BJ (cell line): Measurements from ENCODE around the gene B4GALNT3. TPM values are rescaled to one million over a fixed set of nuclear protein-coding genes. Genes with fewer than 3 reads are reported as not detected.

Experiments used
- CTCF ChIA-PET: fragments of 350-600 bp; formaldehyde crosslinking; extraction: SDS; loops from one replicate; lab custom pipeline; 2021; ENCODE audit warnings: antibody characterized with exemption, inconsistent platforms; lab: Yijun Ruan, JAX
- POLR2A ChIA-PET: fragments of 300-600 bp; sonication (Branson Sonifier 250); formaldehyde crosslinking; extraction: SDS; loops from one replicate; lab custom pipeline; 2021; ENCODE audit warnings: antibody characterized with exemption; lab: Charles Lee
- DNase-seq: peaks from one replicate; pipeline ENCODE4 v3.0.0-alpha.2; 2011; ENCODE audit warnings: low read depth
- H3K27me3 ChIP-seq: 2 replicates; pipeline ENCODE4 v1.6.0; 2011; ENCODE audit warnings: low read length; ENCODE audit not compliant: control insufficient read depth, insufficient read depth
- H3K36me3 ChIP-seq: 2 replicates; pipeline ENCODE4 v1.5.1; 2011; ENCODE audit warnings: low read length; ENCODE audit not compliant: control insufficient read depth, insufficient read depth
- H3K4me3 ChIP-seq: 2 replicates; pipeline ENCODE4 v1.5.1; 2011; ENCODE audit warnings: low read depth, mild to moderate bottlenecking, control low read depth, low read length
- CTCF ChIP-seq: IDR thresholded peaks from 2 replicates; pipeline ENCODE4 v1.5.1; 2011; ENCODE audit warnings: low read depth, mild to moderate bottlenecking, control low read depth, inconsistent platforms, low read length, moderate library complexity; ENCODE audit not compliant: insufficient read depth
- polyA plus RNA-seq: library from polyadenylated mRNA; depleted of rRNA; stranded (reverse); fragments of >200 nt; gene quantifications from 2 replicates; pipeline ENCODE4 v1.2.3, GENCODE V29; 2011

Gene B4GALNT3
- polyA plus RNA-seq, 1 experiment, result not detected

- POLR2A ChIA-PET, result no interaction called here
- DNase-seq, result no peak
Observed at GRCh38 chr12:527241-527640, 67.5 kb downstream of the B4GALNT3 start.

DNA sequence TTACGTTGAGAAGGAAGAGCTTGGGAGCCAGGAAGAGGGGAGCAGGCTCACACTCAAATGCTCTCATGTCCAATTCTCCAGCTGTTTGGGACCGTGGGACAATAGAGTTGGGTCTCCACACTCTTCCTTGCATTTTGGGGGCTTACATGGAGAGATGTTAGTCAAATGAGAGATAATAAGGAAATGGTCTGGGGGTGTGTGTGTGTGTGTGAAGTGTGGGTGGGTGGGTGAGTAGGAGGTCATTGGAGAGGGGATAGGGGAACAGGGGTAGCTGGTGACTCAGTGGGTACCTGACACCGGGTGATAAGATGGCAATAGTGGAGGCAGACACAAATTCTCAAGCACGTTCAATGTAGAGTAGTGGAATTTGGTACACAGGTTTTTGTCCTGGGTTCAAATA, 68.0 kb downstream of the B4GALNT3 start:
- peaks cover 5% of the 10 kb centered on the region; the same call in 1 of the 2 replicates for H3K27me3 ChIP-seq
- no peaks in the 10 kb centered on the region for H3K36me3 ChIP-seq
- ChIA-PET POLR2A (no interaction called here), CTCF (interaction anchor here (1.0 to 3.4 kb wide), 4 partner anchors 9 to 74 kb away, joined by 3 to 10 read pairs (median 6); no protein-coding TSS in a partner anchor)
- no peak overlapping the region for H3K4me3 ChIP-seq
- DNase-seq, result no peak
- TF ChIP-seq CTCF, result no peak

More at GRCh38 chr12:527241-527640, 67.5 kb downstream of the B4GALNT3 start:
- TF ChIP-seq CTCF, result no peak
- CTCF ChIA-PET, result interaction anchor here (1.0 to 1.9 kb wide), 3 partner anchors 20 to 73 kb away, joined by 3 to 9 read pairs (median 4); no protein-coding TSS in a partner anchor
- Histone ChIP-seq H3K36me3 (no peaks in the 10 kb centered on the region), H3K4me3 (no peak overlapping the region), H3K27me3 (peaks cover 5% of the 10 kb centered on the region; the same call in 1 of the 2 replicates)

DNA sequence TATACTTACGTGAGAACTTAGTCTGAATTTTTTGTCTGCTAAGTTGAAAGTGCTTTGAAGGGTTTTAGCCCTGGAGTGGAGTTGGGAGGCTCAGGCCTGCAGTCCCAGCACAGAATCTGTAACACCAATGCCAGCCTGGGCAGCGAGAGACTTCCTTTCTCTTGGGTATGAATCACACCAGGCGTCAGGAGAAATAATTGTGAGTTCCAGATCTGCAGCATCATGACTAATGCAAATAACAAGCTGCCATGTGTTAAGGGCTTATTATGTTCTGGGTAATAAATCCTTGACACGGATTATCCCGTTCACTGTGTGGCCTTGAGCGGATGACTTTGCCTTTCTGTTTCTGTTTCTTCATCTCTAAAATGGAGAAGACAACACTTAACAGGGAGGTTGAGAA, 70.6 kb downstream of the B4GALNT3 start:
- peaks cover 5% of the 10 kb centered on the region; the same call in 1 of the 2 replicates for H3K27me3 ChIP-seq
- H3K4me3 ChIP-seq, result no peak overlapping the region
- no peaks in the 10 kb centered on the region for H3K36me3 ChIP-seq
- no peak for TF ChIP-seq CTCF
- ChIA-PET CTCF (interaction anchor here (1.3 to 3.4 kb wide), 3 partner anchors 12 to 88 kb away, joined by 4 to 10 read pairs (median 8); no protein-coding TSS in a partner anchor), POLR2A (no interaction called here)
- no peak for DNase-seq

DNA sequence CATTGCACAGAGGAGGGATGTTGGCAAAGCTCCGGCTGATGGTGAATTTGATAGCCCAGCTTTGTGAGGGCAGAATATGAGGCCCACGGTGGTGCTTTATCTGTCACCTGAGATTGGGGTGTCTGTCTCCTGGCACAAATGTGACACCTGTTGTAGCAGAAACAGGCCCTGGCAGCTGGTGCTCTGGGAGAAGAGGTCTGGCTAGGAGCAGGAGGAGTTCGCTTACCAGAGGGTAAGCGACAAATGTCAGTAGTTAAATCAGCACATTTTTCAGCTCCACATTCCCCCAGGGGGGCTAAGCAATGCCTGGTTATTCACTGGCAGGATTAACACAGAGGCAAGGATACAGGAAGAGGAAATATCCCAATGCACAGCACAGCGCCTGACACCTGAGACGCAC, 71.1 kb downstream of the B4GALNT3 start:
- TF ChIP-seq CTCF, result no peak
- CTCF ChIA-PET, result interaction anchor here (1.3 to 3.4 kb wide), 3 partner anchors 12 to 89 kb away, joined by 4 to 10 read pairs (median 8); no protein-coding TSS in a partner anchor
- POLR2A ChIA-PET, result no interaction called here
- H3K27me3 ChIP-seq, result peaks cover 5% of the 10 kb centered on the region; the same call in 1 of the 2 replicates
- H3K36me3 ChIP-seq, result no peaks in the 10 kb centered on the region
- H3K4me3 ChIP-seq, result no peak overlapping the region
- DNase-seq, result no peak

- H3K27me3 ChIP-seq, result peaks cover 5% of the 10 kb centered on the region; the same call in 1 of the 2 replicates
- ChIA-PET CTCF (interaction anchor here (0.8 to 2.4 kb wide), 3 partner anchors 12 to 78 kb away, joined by 4 to 8 read pairs (median 7); no protein-coding TSS in a partner anchor), POLR2A (interaction anchor here (0.6 kb wide), 1 partner anchor 21 kb away, joined by 11 read pairs; no protein-coding TSS in a partner anchor)
- no peak for DNase-seq
- H3K36me3 ChIP-seq, result no peaks in the 10 kb centered on the region
- TF ChIP-seq CTCF, result no peak
- H3K4me3 ChIP-seq, result no peak overlapping the region
Observed at GRCh38 chr12:531951-532585, 72.3 kb downstream of the B4GALNT3 start.
